HUDEP-2 (cell line): ENCODE results near the gene STXBP2.

Experiments
- DNase-seq, 76 experiments: peaks; one replicate each; lab custom pipeline; 2025; ENCODE audit not compliant: unreplicated experiment in 76 of 76; lab: John Stamatoyannopoulos, UW

The STXBP2 gene

GRCh38 chr19:7677669-7678311 lies 40.9 kb downstream of the STXBP2 start:
- DNase-seq: peak in 16 of 76 experiments; percentile 6 to 33 (median 15)

GRCh38 chr19:7678971-7679751 lies 42.3 kb downstream of the STXBP2 start:
- DNase-seq: peak in 65 of 76 experiments; percentile 22 to 80 (median 56)

- peak in 5 of 76 experiments; percentile 35 to 67 (median 54) for DNase-seq
Measured at GRCh38 chr19:7679771-7680605, 43.1 kb downstream of the STXBP2 start.

GRCh38 chr19:7680606-7681339 lies 43.9 kb downstream of the STXBP2 start, which contains the start of gene TRAPPC5:
TSS of gene TRAPPC5 (plus strand) at chr19:7680833. CDS start at chr19:7682254, 1,421 bp downstream.
- peak in 71 of 76 experiments; percentile 20 to 91 (median 77) for DNase-seq

GRCh38 chr19:7681340-7682174 lies 44.6 kb downstream of the STXBP2 start:
- DNase-seq: peak in 66 of 76 experiments; percentile 21 to 87 (median 67)

- DNase-seq: no peak
Measured at GRCh38 chr19:7682175-7682855, 45.4 kb downstream of the STXBP2 start.

GRCh38 chr19:7685546-7686445 lies 48.9 kb downstream of the STXBP2 start:
- no peak for DNase-seq

GRCh38 chr19:7687177-7687576 lies 50.3 kb downstream of the STXBP2 start:
- DNase-seq: no peak

- DNase-seq: no peak
Measured at GRCh38 chr19:7689165-7689564, 52.3 kb downstream of the STXBP2 start.

- DNase-seq: no peak
Measured at GRCh38 chr19:7690779-7691258, 53.9 kb downstream of the STXBP2 start.

- DNase-seq: no peak
Measured at GRCh38 chr19:7691497-7691896, 54.6 kb downstream of the STXBP2 start.

GRCh38 chr19:7692417-7693088 lies 55.6 kb downstream of the STXBP2 start:
- DNase-seq: no peak

GRCh38 chr19:7694499-7694898 lies 57.6 kb downstream of the STXBP2 start:
- no peak for DNase-seq
